ENCODE measurements around the gene PLPPR3. TPM values are rescaled to one million over a fixed set of nuclear protein-coding genes. Genes with fewer than 3 reads are reported as not detected.

The PLPPR3 gene
- total RNA-seq, 1 donor = 0.36 TPM

DNA sequence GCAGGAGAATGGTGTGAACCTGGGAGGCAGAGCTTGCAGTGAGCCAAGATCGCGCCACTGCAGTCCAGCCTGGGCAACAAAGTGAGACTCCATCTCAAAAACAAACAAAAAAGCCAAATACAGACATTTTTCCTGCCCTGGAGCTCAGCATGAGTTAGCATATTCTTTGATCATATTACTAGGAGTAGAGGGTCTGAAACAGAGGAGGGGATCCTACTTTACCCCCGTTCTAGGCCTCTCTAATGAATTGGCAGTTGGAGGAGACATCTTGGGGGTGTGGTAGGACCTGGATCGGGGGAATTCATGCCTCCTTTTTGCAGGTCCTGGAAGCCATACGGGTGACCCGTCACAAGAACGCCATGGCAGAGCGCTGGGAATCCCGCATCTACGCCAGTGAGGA, 58.6 kb downstream of the PLPPR3 start:
- Histone ChIP-seq H2AFZ (ENCODE audit: low read length) (no peak overlapping the region), H3K4me1 (ENCODE audit: insufficient read depth, low read length) (no peaks in the 10 kb centered on the region), H3K27ac (ENCODE audit: low read depth, low read length) (no peak overlapping the region)

More for the DNA sequence above, 58.6 kb downstream of the PLPPR3 start:
- no peaks in the 10 kb centered on the region for H4K20me1 ChIP-seq (ENCODE audit: insufficient read depth, low read length)
- H3K27me3 ChIP-seq (ENCODE audit: insufficient read depth, low read length) = no peaks in the 10 kb centered on the region
- H3K79me2 ChIP-seq (ENCODE audit: insufficient read depth, low read length) = no peaks in the 10 kb centered on the region
- no peaks in the 10 kb centered on the region for H3K36me3 ChIP-seq (ENCODE audit: insufficient read depth, low read length)
- no peaks in the 10 kb centered on the region for H3K9me3 ChIP-seq (ENCODE audit: low read depth, low read length)
- H3K4me2 ChIP-seq (ENCODE audit: insufficient read depth, low read length) = no peak overlapping the region
- TF ChIP-seq, protein P1, sequence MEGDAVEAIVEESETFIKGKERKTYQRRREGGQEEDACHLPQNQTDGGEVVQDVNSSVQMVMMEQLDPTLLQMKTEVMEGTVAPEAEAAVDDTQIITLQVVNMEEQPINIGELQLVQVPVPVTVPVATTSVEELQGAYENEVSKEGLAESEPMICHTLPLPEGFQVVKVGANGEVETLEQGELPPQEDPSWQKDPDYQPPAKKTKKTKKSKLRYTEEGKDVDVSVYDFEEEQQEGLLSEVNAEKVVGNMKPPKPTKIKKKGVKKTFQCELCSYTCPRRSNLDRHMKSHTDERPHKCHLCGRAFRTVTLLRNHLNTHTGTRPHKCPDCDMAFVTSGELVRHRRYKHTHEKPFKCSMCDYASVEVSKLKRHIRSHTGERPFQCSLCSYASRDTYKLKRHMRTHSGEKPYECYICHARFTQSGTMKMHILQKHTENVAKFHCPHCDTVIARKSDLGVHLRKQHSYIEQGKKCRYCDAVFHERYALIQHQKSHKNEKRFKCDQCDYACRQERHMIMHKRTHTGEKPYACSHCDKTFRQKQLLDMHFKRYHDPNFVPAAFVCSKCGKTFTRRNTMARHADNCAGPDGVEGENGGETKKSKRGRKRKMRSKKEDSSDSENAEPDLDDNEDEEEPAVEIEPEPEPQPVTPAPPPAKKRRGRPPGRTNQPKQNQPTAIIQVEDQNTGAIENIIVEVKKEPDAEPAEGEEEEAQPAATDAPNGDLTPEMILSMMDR (IDR thresholded peaks at IDR 0.05; ENCODE audit: extremely low read depth, low read depth, low read length) = no peak
- peak; percentile 53 for DNase-seq (ENCODE audit: insufficient read length, low spot score, missing footprints)
- no peak overlapping the region for H3K4me3 ChIP-seq (ENCODE audit: insufficient read depth, low read length)

Small RNAs within 50 kb of the gene (small RNA-seq; reads per million reads assigned to genes)
- gene MIR3187 = not detected

Other genes starting within 250 kb of the PLPPR3 start
- 273 and 291 TPM in 2 replicates for gene BSG, start 249.4 kb downstream of the PLPPR3 start, total RNA-seq
- gene HCN2, start 232.1 kb downstream of the PLPPR3 start, total RNA-seq = 1.2 and 1.4 TPM in 2 replicates
- gene POLRMT, start 188.4 kb downstream of the PLPPR3 start, total RNA-seq = 16.6 and 18.6 TPM in 2 replicates
- not detected in 2 replicates for gene FGF22, start 182.1 kb downstream of the PLPPR3 start, total RNA-seq
- 29.8 and 38.7 TPM in 2 replicates for gene RNF126, start 158.7 kb downstream of the PLPPR3 start, total RNA-seq
- gene FSTL3, start 145.6 kb downstream of the PLPPR3 start, total RNA-seq = 32.7 and 52.1 TPM in 2 replicates
- not detected in 2 replicates for gene PRSS57, start 126.5 kb downstream of the PLPPR3 start, total RNA-seq
- 9.7 and 10.5 TPM in 2 replicates for gene PALM, start 113.0 kb downstream of the PLPPR3 start, total RNA-seq
- 0.36 and 0.59 TPM in 2 replicates for gene MISP, start 70.8 kb downstream of the PLPPR3 start, total RNA-seq
- 106 and 124 TPM in 2 replicates for gene PTBP1, start 24.5 kb downstream of the PLPPR3 start, total RNA-seq
- gene AZU1, start 5.9 kb upstream of the PLPPR3 start, total RNA-seq = not detected in 2 replicates
- gene PRTN3, start 19.0 kb upstream of the PLPPR3 start, total RNA-seq = not detected in 2 replicates
- gene ELANE, start 30.3 kb upstream of the PLPPR3 start, total RNA-seq = 0.36 and 0.59 TPM in 2 replicates
- gene CFD, start 37.7 kb upstream of the PLPPR3 start, total RNA-seq = 8.3 and 19.9 TPM in 2 replicates
- 20.6 and 25.0 TPM in 2 replicates for gene MED16, start 71.2 kb upstream of the PLPPR3 start, total RNA-seq
- not detected in 2 replicates for gene RNU6-9, start 71.5 kb upstream of the PLPPR3 start, total RNA-seq
- gene R3HDM4, start 91.3 kb upstream of the PLPPR3 start, total RNA-seq = 31.1 and 32.7 TPM in 2 replicates
- gene KISS1R, start 95.4 kb upstream of the PLPPR3 start, total RNA-seq = not detected in 2 replicates
- 19.4 and 21.7 TPM in 2 replicates for gene ARID3A, start 104.1 kb upstream of the PLPPR3 start, total RNA-seq
- gene WDR18, start 162.4 kb upstream of the PLPPR3 start, total RNA-seq = 45.6 and 46.6 TPM in 2 replicates
- not detected in 2 replicates for gene GRIN3B, start 178.5 kb upstream of the PLPPR3 start, total RNA-seq
- gene TMEM259, start 199.2 kb upstream of the PLPPR3 start, total RNA-seq = 74.0 and 84.0 TPM in 2 replicates
- gene RNU6-2, start 199.6 kb upstream of the PLPPR3 start, total RNA-seq = not detected in 2 replicates
- 537 and 594 TPM in 2 replicates for gene CNN2, start 204.7 kb upstream of the PLPPR3 start, total RNA-seq
- gene ABCA7, start 218.2 kb upstream of the PLPPR3 start, total RNA-seq = 33.3 and 43.0 TPM in 2 replicates
- 0.59 and 0.72 TPM in 2 replicates for gene ARHGAP45, start 245.2 kb upstream of the PLPPR3 start, total RNA-seq